ENCODE measurements around the gene ADPRM. TPM values are rescaled to one million over a fixed set of nuclear protein-coding genes. Genes with fewer than 3 reads are reported as not detected.
A peak's percentile ranks its signal among the peaks of the same experiment; 100 is the strongest.

The ADPRM gene
- total and polyA plus RNA-seq, 8 donors, result 4.1 to 6.9 (median 4.6) TPM

GRCh38 chr17:10668775-10669174 is 28.6 kb upstream of the ADPRM start:
- intact Hi-C loops (cut with DNase I), result no loop called here
- Histone ChIP-seq H3K9me3 (no peaks in the 10 kb centered on the region), H3K4me1 (no peaks in the 10 kb centered on the region), H3K4me3 (no peak overlapping the region), H3K27me3 (no peaks in the 10 kb centered on the region), H3K27ac (no peak overlapping the region), H3K36me3 (no peaks in the 10 kb centered on the region)
- DNase-seq (no peak), ATAC-seq (no peak), FAIRE-seq (no peak)
- TF ChIP-seq CTCF (IDR thresholded peaks at IDR 0.05), result no peak
- 45 to 62% methylated on average over 1 of the region's 1 CpG for WGBS, 2 donors

GRCh38 chr17:10673312-10673711 is 24.1 kb upstream of the ADPRM start:
- peak in 1 of 4 donors; percentile 32 for ATAC-seq
- FAIRE-seq, result no peak
- Histone ChIP-seq H3K36me3 (peaks cover 0 to 8% (median 0%) of the 10 kb centered on the region in 3 donors), H3K4me1 (no peaks in the 10 kb centered on the region), H3K27ac (no peak overlapping the region), H3K27me3 (no peaks in the 10 kb centered on the region), H3K4me3 (no peak overlapping the region), H3K9me3 (no peaks in the 10 kb centered on the region)
- 92 to 94% methylated on average over 12 of the region's 12 CpGs for WGBS, 2 donors
- DNase-seq, result no peak
- TF ChIP-seq CTCF (IDR thresholded peaks at IDR 0.05), result no peak
- intact Hi-C loops (cut with DNase I), result no loop called here

- WGBS, 2 donors, result 96 to 98% methylated on average over 4 of the region's 4 CpGs
- peaks cover 0 to 16% (median 0%) of the 10 kb centered on the region in 3 donors for H3K36me3 ChIP-seq
- no peak for TF ChIP-seq CTCF (IDR thresholded peaks at IDR 0.05)
These were observed 22.7 kb upstream of the ADPRM start for GRCh38 chr17:10674704-10675103.

GRCh38 chr17:10681866-10682446 is 15.4 kb upstream of the ADPRM start:
- no peak overlapping the region for H3K4me3 ChIP-seq
- no peaks in the 10 kb centered on the region for H3K9me3 ChIP-seq
- no peak for TF ChIP-seq CTCF (IDR thresholded peaks at IDR 0.05)
- H3K36me3 ChIP-seq, result peaks cover 0 to 44% (median 26%) of the 10 kb centered on the region in 3 donors
- intact Hi-C loops (cut with DNase I), result no loop called here
- H3K27me3 ChIP-seq, result no peaks in the 10 kb centered on the region
- no peaks in the 10 kb centered on the region for H3K4me1 ChIP-seq
- no peak for FAIRE-seq
- no peak overlapping the region for H3K27ac ChIP-seq
- 80 to 89% methylated on average over 7 of the region's 7 CpGs for WGBS, 2 donors
- DNase-seq, result no peak
- ATAC-seq, result no peak

More at GRCh38 chr17:10674704-10675103, 22.7 kb upstream of the ADPRM start:
- DNase-seq (no peak), ATAC-seq (no peak), FAIRE-seq (no peak)
- H3K4me3 ChIP-seq, result no peak overlapping the region
- H3K27ac ChIP-seq, result no peak overlapping the region
- no peaks in the 10 kb centered on the region for H3K4me1 ChIP-seq
- H3K9me3 ChIP-seq, result no peaks in the 10 kb centered on the region
- no peaks in the 10 kb centered on the region for H3K27me3 ChIP-seq
- intact Hi-C loops (cut with DNase I), result no loop called here

- Histone ChIP-seq H3K27ac (no peak overlapping the region), H3K9me3 (no peaks in the 10 kb centered on the region), H3K4me1 (no peaks in the 10 kb centered on the region), H3K36me3 (peaks cover 0 to 31% (median 26%) of the 10 kb centered on the region in 3 donors), H3K4me3 (no peak overlapping the region), H3K27me3 (no peaks in the 10 kb centered on the region)
- 55 to 74% methylated on average over 2 of the region's 2 CpGs for WGBS, 2 donors
- intact Hi-C loops (cut with DNase I), result no loop called here
- no peak for DNase-seq
- FAIRE-seq, result no peak
- no peak for TF ChIP-seq CTCF (IDR thresholded peaks at IDR 0.05)
- ATAC-seq, result no peak
These were observed 13.5 kb upstream of the ADPRM start for GRCh38 chr17:10683853-10684252.
